Measurements from ENCODE around the gene LRP2BP. TPM values are rescaled to one million over a fixed set of nuclear protein-coding genes. Genes with fewer than 3 reads are reported as not detected.
"Not testable (repeated sequence)": the region's sequence is repeated elsewhere in the genome, so short reads cannot be mapped to it uniquely, and the experiment has no call there.

Gene LRP2BP
- polyA plus RNA-seq, 1 donor, result 6.5 TPM

DNA sequence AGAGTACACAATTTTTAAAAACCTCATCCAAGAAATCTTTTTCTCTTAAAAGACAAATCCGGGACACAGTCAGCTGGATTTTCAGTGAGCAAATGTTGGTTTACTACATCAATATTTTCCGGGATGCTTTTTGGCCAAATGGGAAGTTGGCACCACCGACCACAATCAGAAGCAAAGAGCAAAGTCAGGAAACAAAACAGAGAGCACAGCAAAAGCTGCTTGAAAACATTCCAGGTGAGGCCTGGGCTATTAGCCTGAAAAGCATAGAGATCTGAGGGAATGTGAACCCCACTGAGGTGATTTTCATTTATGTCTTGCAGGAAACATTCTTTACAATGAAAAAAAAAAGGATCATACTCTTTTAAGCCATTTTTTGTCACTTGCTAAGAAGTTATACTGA is 33.9 kb downstream of the LRP2BP start:
- no peak for DNase-seq (ENCODE audit: low read depth)

DNA sequence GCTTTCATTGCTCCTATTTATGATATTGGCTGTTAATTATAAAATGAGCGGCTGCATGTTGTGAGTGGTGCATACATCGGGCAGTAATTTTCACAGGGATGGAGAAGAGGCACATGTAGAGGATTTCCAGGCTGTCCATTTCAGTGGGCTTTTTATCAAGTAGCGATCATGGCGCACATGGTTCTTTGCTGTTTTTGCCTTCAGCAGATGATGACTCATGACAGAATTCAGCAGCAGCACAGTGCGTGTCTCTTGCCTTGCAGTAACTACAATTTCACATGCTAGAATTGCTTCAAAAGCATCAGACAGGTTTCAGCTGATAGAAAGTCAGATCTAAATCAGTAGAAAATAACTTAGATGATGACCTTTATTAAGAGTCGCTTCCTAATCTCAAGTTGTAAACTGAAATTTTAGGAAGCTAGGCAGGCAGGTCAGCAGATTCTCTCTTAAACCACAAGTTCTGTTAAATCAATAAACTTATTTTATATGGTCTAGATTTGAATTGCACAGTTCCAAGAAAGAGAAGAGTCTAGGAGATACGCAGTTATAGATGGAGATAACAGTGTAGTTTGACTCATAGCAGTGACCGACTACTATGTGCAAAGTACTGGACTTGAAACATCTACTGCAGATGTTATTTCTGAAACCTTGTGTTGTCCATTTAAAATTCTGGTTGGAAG is 35.8 kb downstream of the LRP2BP start:
- no peak for DNase-seq (ENCODE audit: low read depth)

GRCh38 chr4:185358959-185359358 is 36.8 kb downstream of the LRP2BP start:
- no peak for DNase-seq (ENCODE audit: low read depth)

- no peak for DNase-seq (ENCODE audit: low read depth)
Observed at GRCh38 chr4:185358514-185358913, 37.2 kb downstream of the LRP2BP start.

DNA sequence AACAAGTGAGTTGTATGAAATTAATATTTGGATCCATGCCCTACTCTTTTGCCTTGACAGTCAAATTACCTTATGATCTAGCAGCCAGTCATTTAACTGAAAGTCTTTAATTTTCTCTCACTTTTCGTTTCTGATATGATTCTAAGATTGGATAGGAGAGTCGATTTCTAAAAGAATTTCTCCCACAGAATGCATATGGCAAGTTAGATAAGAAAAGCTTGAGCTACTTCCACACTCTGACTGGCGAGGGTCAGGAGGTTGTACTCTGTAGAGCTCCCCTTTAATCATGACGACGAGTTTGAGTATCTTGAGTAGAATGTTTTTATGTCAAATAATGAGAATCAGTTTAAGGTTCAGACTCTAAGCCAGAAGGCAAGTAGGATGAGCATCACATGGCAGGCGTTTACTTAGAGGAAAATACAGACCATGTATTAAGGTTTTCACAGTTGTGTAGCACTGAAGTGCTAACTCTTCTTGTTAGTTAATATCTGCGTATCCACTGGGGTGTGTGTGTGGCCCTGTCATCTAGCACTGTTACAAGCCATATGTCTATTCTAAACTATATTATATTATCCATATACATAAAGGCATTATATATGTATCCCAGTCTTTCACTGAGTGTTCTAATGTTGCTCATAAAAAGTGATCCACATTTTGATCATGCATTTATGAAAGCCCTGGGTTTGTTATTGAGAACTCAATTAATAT is 37.8 kb downstream of the LRP2BP start:
- no peak for DNase-seq (ENCODE audit: low read depth)

- peak; percentile 51 for DNase-seq (ENCODE audit: low read depth)
Observed at GRCh38 chr4:185357211-185357610, 38.5 kb downstream of the LRP2BP start.

- DNase-seq (ENCODE audit: low read depth), result no peak
Observed at GRCh38 chr4:185352741-185353140, 43.0 kb downstream of the LRP2BP start.

DNA sequence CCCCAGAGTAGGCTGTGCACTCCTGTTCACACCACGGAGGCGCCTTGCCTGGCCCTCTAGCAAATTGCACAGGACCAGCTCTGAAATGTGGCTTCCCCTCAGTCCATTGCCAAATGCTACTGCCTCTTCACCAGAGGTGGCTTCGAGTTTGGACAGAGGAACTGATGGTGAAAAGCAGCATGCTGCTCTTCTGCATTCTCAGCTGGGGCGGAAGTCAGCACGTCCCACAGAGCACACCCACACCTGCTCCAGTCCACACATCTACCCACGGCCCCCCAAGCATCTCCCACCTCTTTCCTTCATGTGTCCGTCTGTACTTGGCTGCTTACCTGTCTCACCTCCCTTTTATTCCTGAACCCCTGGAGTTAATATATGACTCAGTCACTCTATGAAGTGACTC is 43.5 kb downstream of the LRP2BP start:
- no peak for DNase-seq (ENCODE audit: low read depth)

DNA sequence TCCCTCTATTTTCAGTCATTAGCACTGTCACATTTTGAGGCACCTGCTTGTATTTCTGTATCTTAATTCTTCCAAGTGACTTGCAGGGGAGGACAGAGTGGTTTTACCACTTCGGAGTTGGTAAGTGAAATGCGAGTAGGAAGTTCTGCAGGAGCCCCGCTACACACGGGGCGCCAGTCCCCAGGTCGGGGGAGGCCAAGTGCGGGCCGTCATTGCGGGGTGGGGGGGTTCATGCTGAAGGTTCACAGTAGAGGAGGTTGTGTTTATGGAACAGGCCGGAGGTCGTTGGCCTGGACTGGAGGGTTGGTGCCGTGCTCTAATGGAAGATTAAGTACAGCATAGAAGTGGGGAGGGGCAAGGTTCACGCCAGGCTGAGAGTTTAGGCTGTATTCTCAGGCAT is 44.0 kb downstream of the LRP2BP start:
- no peak for DNase-seq (ENCODE audit: low read depth)

- no peak for DNase-seq (ENCODE audit: low read depth)
Observed at GRCh38 chr4:185346975-185347601, 48.6 kb downstream of the LRP2BP start.

- DNase-seq (ENCODE audit: low read depth), result no peak
Observed at GRCh38 chr4:185344743-185345538, 50.8 kb downstream of the LRP2BP start.

DNA sequence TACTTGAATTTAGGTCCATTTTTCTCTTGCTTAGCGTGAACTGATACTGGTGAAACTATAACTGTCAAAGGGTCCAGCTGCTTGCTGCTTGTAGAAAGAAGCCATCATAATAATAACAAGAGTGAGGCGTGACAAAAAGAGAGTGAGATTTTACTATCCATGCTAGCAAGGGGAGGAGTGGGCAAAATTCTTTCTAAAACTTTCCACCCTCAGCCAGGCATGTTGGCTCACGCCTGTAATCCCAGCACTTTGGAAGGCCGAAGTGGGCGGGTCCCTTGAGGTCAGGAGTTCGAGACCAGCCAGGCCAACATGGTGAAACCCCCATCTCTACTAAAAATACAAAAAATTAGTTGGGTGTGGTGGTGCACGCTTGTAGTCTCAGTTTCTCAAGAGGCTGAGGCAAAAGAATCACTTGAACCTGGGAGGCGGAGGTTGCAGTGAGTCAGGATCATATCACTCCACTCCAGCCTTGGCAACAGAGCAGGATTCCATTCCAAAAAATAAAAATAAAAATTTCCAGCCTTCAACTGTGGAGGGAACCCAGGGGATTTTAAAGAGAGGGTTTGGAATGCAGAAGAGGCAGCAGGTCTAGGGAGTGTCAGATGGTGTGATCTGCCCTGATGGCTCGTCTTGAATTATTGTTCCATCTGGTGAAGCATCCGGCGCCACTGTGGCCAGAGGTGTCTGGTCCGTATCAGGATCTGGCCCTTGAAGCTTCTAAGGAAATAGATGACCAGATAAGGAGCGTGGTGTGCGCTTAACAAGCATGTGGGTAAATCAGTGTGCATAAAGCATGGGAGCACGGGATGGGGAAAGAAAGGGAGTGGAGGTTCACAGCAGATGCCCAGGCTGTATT is 51.8 kb downstream of the LRP2BP start:
- no peak for DNase-seq (ENCODE audit: low read depth)

DNA sequence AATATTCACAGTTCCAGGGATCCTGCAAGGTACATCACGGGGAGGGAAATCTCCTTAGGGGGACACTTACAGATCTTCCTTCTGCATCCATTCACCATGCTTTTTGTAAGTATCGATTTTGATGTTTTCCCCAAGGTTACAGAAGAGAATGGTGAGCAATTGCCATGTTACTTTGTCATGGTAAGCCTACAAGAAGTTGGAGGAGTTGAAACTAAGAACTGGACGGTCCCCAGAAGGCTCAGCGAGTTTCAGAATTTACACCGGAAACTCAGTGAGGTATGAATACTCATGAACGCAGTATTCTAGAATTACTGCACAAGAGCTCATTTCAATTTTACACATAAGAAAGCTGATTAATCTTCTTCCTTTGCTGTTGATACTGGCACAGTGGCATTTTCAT is 53.9 kb downstream of the LRP2BP start:
- no peak for DNase-seq (ENCODE audit: low read depth)

GRCh38 chr4:185341377-185341776 is 54.3 kb downstream of the LRP2BP start:
- no peak for DNase-seq (ENCODE audit: low read depth)

GRCh38 chr4:185339941-185340340 is 55.8 kb downstream of the LRP2BP start:
- no peak for DNase-seq (ENCODE audit: low read depth)

DNA sequence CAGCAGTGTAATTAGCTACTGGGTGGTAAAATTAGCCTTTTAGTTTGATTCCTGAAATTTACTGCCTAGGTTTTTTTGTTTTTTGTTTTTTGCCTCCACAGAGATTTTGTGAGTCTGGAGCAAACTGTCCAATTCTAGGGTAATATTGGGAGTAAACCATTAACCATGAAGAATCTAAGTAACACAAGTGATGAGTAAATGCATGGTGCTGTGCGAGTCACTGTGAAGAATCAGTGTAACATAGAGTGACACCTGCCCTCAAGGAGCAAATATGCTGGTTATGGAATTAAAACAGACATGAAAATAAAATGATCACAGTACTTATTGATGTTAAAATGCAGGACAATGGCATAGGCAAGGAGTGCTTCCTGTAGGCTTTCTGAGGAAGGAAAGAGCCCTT is 60.1 kb downstream of the LRP2BP start:
- no peak for DNase-seq (ENCODE audit: low read depth)

GRCh38 chr4:185334326-185334725 is 61.4 kb downstream of the LRP2BP start:
- DNase-seq (ENCODE audit: low read depth), result no peak

GRCh38 chr4:185332575-185333464 is 62.9 kb downstream of the LRP2BP start:
- DNase-seq (ENCODE audit: low read depth), result no peak

DNA sequence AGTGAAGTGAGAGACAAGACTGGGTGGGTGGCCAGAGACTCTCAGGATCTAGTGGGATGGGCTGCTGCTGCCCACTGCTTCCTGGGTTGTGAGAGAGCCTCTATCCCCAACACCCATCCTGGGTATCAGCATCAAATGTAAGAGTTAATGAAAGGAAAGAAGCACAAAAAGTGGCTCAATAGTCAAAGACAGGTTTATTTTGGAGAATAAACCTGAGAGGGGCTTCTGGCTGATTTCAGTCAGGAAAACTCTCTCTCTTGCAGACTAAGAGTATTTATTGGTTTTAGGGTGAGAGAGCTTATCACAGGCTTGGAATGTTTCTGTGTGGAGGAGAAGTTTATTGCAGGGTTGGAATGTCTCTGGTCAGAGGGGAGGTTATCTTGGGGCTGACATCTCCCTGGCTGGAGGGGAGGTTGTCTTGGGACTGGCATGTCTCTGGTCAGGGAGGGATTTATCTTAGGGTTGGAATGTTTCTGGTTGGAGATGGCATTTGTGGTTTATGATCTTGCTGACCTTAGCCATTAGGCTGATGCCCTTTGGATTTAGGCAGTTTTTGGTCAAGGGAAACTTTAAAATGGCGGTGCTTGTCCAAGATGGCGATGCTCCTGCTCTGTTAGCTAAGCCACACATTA is 65.7 kb downstream of the LRP2BP start:
- not testable (repeated sequence) for DNase-seq (ENCODE audit: low read depth)

DNA sequence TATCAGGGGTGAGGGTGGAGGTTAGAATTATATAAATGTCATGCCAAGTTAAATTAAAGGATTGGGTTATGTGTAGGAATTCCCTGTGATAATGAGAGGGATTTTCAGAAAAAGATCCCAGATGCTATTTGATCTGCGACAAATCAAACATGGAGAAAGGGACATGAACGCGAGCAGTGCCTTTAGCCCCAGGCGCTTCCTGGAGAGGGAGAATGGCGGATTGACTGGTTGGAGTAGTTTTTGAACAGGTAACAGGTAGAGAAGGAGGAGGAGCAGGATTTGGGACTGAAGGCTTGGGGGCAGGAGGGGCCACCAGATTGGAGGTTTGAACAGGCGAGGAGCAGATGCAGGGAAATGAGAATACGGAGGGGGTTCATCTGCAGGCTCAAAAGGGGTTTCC is 67.1 kb downstream of the LRP2BP start:
- DNase-seq (ENCODE audit: low read depth), result no peak
